ENCODE results near the gene VASP. TPM values are rescaled to one million over a fixed set of nuclear protein-coding genes. Genes with fewer than 3 reads are reported as not detected.

The VASP gene
- total RNA-seq, 1 donor from 2014 or later, result 106 TPM

GRCh38 chr19:45498411-45499195 is 8.7 kb upstream of the VASP start, which contains the start of gene PPM1N:
Gene PPM1N (plus strand): TSS chr19:45498443. CDS start chr19:45498473, 30 bp downstream.
- TF ChIP-seq CTCF (conservative IDR thresholded peaks at IDR 0.05; ENCODE audit: low read depth, low read length), result no peak

GRCh38 chr19:45499196-45500180 is 7.8 kb upstream of the VASP start:
- DNase-seq (ENCODE audit: low read depth), result no peak
- no peak for TF ChIP-seq CTCF (conservative IDR thresholded peaks at IDR 0.05; ENCODE audit: low read depth, low read length)
- no peak overlapping the region for H3K4me3 ChIP-seq (ENCODE audit: low read depth, low read length)

More at GRCh38 chr19:45498411-45499195, 8.7 kb upstream of the VASP start, which contains the start of gene PPM1N:
- no peak for DNase-seq (ENCODE audit: low read depth)
- peak within 1 kb of the TSS; percentile 49 for H3K4me3 ChIP-seq (ENCODE audit: low read depth, low read length)

GRCh38 chr19:45500918-45501729 is 6.2 kb upstream of the VASP start:
- no peak overlapping the region for H3K4me3 ChIP-seq (ENCODE audit: low read depth, low read length)
- no peak for DNase-seq (ENCODE audit: low read depth)
- TF ChIP-seq CTCF (conservative IDR thresholded peaks at IDR 0.05; ENCODE audit: low read depth, low read length), result no peak

GRCh38 chr19:45501730-45502014 is 5.6 kb upstream of the VASP start:
- no peak overlapping the region for H3K4me3 ChIP-seq (ENCODE audit: low read depth, low read length)
- DNase-seq (ENCODE audit: low read depth), result no peak
- TF ChIP-seq CTCF (conservative IDR thresholded peaks at IDR 0.05; ENCODE audit: low read depth, low read length), result no peak

- DNase-seq (ENCODE audit: low read depth), result no peak
- no peak for TF ChIP-seq CTCF (conservative IDR thresholded peaks at IDR 0.05; ENCODE audit: low read depth, low read length)
- H3K4me3 ChIP-seq (ENCODE audit: low read depth, low read length), result no peak overlapping the region
Observed at GRCh38 chr19:45502111-45502510, 5.2 kb upstream of the VASP start.

GRCh38 chr19:45503909-45504308 is 3.4 kb upstream of the VASP start:
- no peak for DNase-seq (ENCODE audit: low read depth)
- H3K4me3 ChIP-seq (ENCODE audit: low read depth, low read length), result no peak overlapping the region
- TF ChIP-seq CTCF (conservative IDR thresholded peaks at IDR 0.05; ENCODE audit: low read depth, low read length), result no peak

Measured in epithelial cell of proximal tubule (primary cell).